ENCODE data around the gene AARS1.

DNA sequence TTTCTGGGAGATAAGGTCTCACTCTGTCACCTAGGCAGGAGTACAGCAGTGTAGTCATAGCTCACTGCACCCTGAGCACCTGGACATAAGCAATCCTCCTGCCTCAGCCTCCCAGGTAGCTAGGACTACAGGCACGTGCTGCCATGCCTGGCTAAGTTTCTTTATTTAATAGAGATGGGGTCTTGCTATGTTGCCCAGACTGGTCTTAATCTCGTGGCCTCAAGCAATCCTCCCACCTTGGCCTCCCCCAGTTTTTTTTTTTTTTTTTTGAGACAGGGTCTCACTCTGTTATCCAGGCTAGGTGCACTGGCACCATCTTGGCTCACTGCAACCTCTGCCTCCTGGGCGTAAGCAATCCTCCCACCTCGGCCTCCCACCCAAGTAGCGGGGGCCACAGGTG, 30.8 kb upstream of the AARS1 start:
- TF ChIP-seq, protein P1, sequence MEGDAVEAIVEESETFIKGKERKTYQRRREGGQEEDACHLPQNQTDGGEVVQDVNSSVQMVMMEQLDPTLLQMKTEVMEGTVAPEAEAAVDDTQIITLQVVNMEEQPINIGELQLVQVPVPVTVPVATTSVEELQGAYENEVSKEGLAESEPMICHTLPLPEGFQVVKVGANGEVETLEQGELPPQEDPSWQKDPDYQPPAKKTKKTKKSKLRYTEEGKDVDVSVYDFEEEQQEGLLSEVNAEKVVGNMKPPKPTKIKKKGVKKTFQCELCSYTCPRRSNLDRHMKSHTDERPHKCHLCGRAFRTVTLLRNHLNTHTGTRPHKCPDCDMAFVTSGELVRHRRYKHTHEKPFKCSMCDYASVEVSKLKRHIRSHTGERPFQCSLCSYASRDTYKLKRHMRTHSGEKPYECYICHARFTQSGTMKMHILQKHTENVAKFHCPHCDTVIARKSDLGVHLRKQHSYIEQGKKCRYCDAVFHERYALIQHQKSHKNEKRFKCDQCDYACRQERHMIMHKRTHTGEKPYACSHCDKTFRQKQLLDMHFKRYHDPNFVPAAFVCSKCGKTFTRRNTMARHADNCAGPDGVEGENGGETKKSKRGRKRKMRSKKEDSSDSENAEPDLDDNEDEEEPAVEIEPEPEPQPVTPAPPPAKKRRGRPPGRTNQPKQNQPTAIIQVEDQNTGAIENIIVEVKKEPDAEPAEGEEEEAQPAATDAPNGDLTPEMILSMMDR (IDR thresholded peaks at IDR 0.05), result no peak
- TF ChIP-seq POLR2AphosphoS5 (IDR thresholded peaks at IDR 0.05), result no peak
- no peak for TF ChIP-seq EP300 (IDR thresholded peaks at IDR 0.05)
- no peak for TF ChIP-seq POLR2A (IDR thresholded peaks at IDR 0.05; ENCODE audit: low read depth)
